Liver (tissue), 9 donors: Measurements from ENCODE around the gene MYO1F. TPM values are rescaled to one million over a fixed set of nuclear protein-coding genes. Genes with fewer than 3 reads are reported as not detected.

Source experiments
- DNase-seq: peaks from one replicate; pipeline ENCODE4 v3.0.0-alpha.2; 2017; ENCODE audit warnings: low spot score
- H3K27ac ChIP-seq, 2 donors: one replicate each; pipeline ENCODE4 v1.7.0; 2013; ENCODE audit warnings: inconsistent platforms in 2 of 2, low read length in 2 of 2, control low read depth in 1 of 2, low read depth in 1 of 2, mild to moderate bottlenecking in 1 of 2
- H3K27me3 ChIP-seq, 4 donors: one replicate each; pipeline versions ENCODE4 v1.6.1 to v1.7.0; 2013; ENCODE audit warnings: low read length in 3 of 4, inconsistent platforms in 1 of 4, mild to moderate bottlenecking in 1 of 4, moderate library complexity in 1 of 4; ENCODE audit not compliant: control insufficient read depth in 4 of 4, insufficient read depth in 4 of 4
- H3K36me3 ChIP-seq, 4 donors: one replicate each; pipeline versions ENCODE4 v1.6.1 to v1.7.0; 2013; ENCODE audit warnings: low read length in 3 of 4, mild to moderate bottlenecking in 3 of 4, low read depth in 1 of 4, moderate library complexity in 1 of 4; ENCODE audit not compliant: control insufficient read depth in 4 of 4, insufficient read depth in 3 of 4
- H3K4me1 ChIP-seq, 4 donors: one replicate each; pipeline versions ENCODE4 v1.6.1 to v1.7.0; 2013; ENCODE audit warnings: low read length in 3 of 4, mild to moderate bottlenecking in 3 of 4, moderate library complexity in 1 of 4; ENCODE audit not compliant: control insufficient read depth in 4 of 4, insufficient read depth in 4 of 4
- H3K4me3 ChIP-seq, 3 donors: one replicate each; pipeline versions ENCODE4 v1.6.1 to v1.7.0; 2013; ENCODE audit warnings: low read length in 3 of 3, control low read depth in 1 of 3, low read depth in 1 of 3, mild to moderate bottlenecking in 1 of 3
- H3K9ac ChIP-seq, 2 donors: one replicate each; pipeline ENCODE4 v1.7.0; 2013; ENCODE audit warnings: low read length in 2 of 2, mild to moderate bottlenecking in 2 of 2, moderate library complexity in 2 of 2, control low read depth in 1 of 2, low read depth in 1 of 2
- H3K9me3 ChIP-seq, 4 donors: one replicate each; pipeline versions ENCODE4 v1.6.1 to v1.7.0; 2013; ENCODE audit warnings: low read length in 3 of 4; ENCODE audit not compliant: control insufficient read depth in 4 of 4
- EGR1 ChIP-seq, 2 donors: IDR thresholded peaks; 2 replicates each; pipeline ENCODE4 v1.6.1; 2016 to 2018; ENCODE audit warnings: antibody characterized with exemption in 2 of 2, low read depth in 2 of 2
- FOXA1 ChIP-seq: IDR thresholded peaks from 2 replicates; pipeline ENCODE4 v1.6.1; 2016; ENCODE audit warnings: antibody characterized with exemption
- GABPA ChIP-seq, 2 donors: IDR thresholded peaks in 1 of 2; conservative IDR thresholded peaks in 1 of 2; 2 replicates each; pipeline ENCODE4 v1.6.1; 2016; ENCODE audit warnings: antibody characterized with exemption in 2 of 2, mild to moderate bottlenecking in 1 of 2, moderate library complexity in 1 of 2
- HNF4A ChIP-seq, 2 donors: conservative IDR thresholded peaks; 2 replicates each; pipeline ENCODE4 v1.6.1; 2016; ENCODE audit warnings: antibody characterized with exemption in 2 of 2, mild to moderate bottlenecking in 2 of 2
- HNF4G ChIP-seq: IDR thresholded peaks from 2 replicates; pipeline ENCODE4 v1.6.1; 2016; ENCODE audit warnings: antibody characterized with exemption
- JUND ChIP-seq, 2 donors: IDR thresholded peaks; 2 replicates each; pipeline ENCODE4 v1.6.1; 2016; ENCODE audit warnings: antibody characterized with exemption in 2 of 2
- NR2F2 ChIP-seq: IDR thresholded peaks from 2 replicates; pipeline ENCODE4 v1.6.1; 2016; ENCODE audit warnings: antibody characterized with exemption
- RAD21 ChIP-seq, 2 donors: IDR thresholded peaks; 2 replicates each; pipeline ENCODE4 v1.6.1; 2016; ENCODE audit warnings: antibody characterized with exemption in 2 of 2, mild to moderate bottlenecking in 2 of 2
- REST ChIP-seq: IDR thresholded peaks from 2 replicates; pipeline ENCODE4 v1.6.1; 2016; ENCODE audit warnings: antibody characterized with exemption, mild to moderate bottlenecking
- RXRA ChIP-seq, 2 donors: IDR thresholded peaks; 2 replicates each; pipeline ENCODE4 v1.6.1; 2017 to 2018; ENCODE audit warnings: antibody characterized with exemption in 2 of 2, mild to moderate bottlenecking in 1 of 2
- SP1 ChIP-seq: IDR thresholded peaks from 2 replicates; pipeline ENCODE4 v1.6.1; 2018; ENCODE audit warnings: antibody characterized with exemption, mild to moderate bottlenecking
- ZBTB33 ChIP-seq: IDR thresholded peaks from 2 replicates; pipeline ENCODE4 v1.6.1; 2016; ENCODE audit warnings: antibody characterized with exemption
- WGBS: extraction: QIAGEN DNeasy Blood & Tissue Kit; methylation state at CpG from one replicate; pipeline ENCODE4 v1.1.7; 2013; 5-methylcytosine and 5-hydroxymethylcytosine counted together
- polyA plus RNA-seq, 2 donors: library from polyadenylated mRNA; stranded (reverse) in 1 of 2; unstranded in 1 of 2; fragments of 200-250 nt in 1 of 2; fragments of >200 nt in 1 of 2; fragmentation: Nextera tagmentation in 1 of 2; extraction: Ambion mirVana in 1 of 2; gene quantifications; one replicate each; pipeline versions ENCODE4 v1.2.1 to v1.2.3, GENCODE V29; 2013 to 2015
- total RNA-seq, 2 donors: library from RNA; depleted of rRNA; stranded (reverse); fragments of >200 nt; gene quantifications; one replicate each; pipeline ENCODE4 v1.2.3, GENCODE V29; 2014
- TF ChIP-seq, protein P1 (sequence below): IDR thresholded peaks from 2 replicates; pipeline ENCODE4 v1.6.1; 2016; ENCODE audit warnings: antibody characterized with exemption
- TF ChIP-seq, protein P2 (sequence below): fragments of 150-350 bp; IDR thresholded peaks from 2 replicates; pipeline ENCODE4 v1.5.1; 2017; ENCODE audit warnings: improper control_type of control experiment, low read depth, low read length; ENCODE audit not compliant: missing input control
- TF ChIP-seq, protein P3 (sequence below): IDR thresholded peaks from 2 replicates; pipeline ENCODE4 v1.6.1; 2016; ENCODE audit warnings: antibody characterized with exemption
- donor health status: healthy.
- donor health status: healthy.
- donor health status: healthy.
- donor health status: healthy.
- donor health status: healthy.

MYO1F gene
- total and polyA plus RNA-seq, 4 donors = 6.1 to 20.4 (median 12.0) TPM

GRCh38 chr19:8558325-8558724 lies 18.9 kb downstream of the MYO1F start:
- Histone ChIP-seq H3K4me3 (no peak overlapping the region), H3K9ac (no peak overlapping the region), H3K27me3 (no peaks in the 10 kb centered on the region), H3K4me1 (no peaks in the 10 kb centered on the region), H3K36me3 (no peaks in the 10 kb centered on the region), H3K9me3 (no peaks in the 10 kb centered on the region), H3K27ac (no peak overlapping the region)
- WGBS = 77% methylated on average over 2 of the region's 2 CpGs
- DNase-seq = no peak
- TF ChIP-seq REST (no peak), JUND (IDR thresholded peaks at IDR 0.05) (no peak), GABPA (IDR thresholded peaks at IDR 0.05 in 1 of 2, conservative IDR thresholded peaks at IDR 0.05 in 1 of 2) (no peak), RXRA (IDR thresholded peaks at IDR 0.05) (no peak), NR2F2 (no peak), FOXA1 (no peak), HNF4G (no peak), HNF4A (conservative IDR thresholded peaks at IDR 0.05) (no peak), ZBTB33 (no peak), SP1 (no peak), RAD21 (IDR thresholded peaks at IDR 0.05) (no peak), EGR1 (IDR thresholded peaks at IDR 0.05; ENCODE audit: low read depth in 2 of 2) (no peak)
- TF ChIP-seq, protein P1, sequence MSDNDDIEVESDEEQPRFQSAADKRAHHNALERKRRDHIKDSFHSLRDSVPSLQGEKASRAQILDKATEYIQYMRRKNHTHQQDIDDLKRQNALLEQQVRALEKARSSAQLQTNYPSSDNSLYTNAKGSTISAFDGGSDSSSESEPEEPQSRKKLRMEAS = no peak
- TF ChIP-seq, protein P2, sequence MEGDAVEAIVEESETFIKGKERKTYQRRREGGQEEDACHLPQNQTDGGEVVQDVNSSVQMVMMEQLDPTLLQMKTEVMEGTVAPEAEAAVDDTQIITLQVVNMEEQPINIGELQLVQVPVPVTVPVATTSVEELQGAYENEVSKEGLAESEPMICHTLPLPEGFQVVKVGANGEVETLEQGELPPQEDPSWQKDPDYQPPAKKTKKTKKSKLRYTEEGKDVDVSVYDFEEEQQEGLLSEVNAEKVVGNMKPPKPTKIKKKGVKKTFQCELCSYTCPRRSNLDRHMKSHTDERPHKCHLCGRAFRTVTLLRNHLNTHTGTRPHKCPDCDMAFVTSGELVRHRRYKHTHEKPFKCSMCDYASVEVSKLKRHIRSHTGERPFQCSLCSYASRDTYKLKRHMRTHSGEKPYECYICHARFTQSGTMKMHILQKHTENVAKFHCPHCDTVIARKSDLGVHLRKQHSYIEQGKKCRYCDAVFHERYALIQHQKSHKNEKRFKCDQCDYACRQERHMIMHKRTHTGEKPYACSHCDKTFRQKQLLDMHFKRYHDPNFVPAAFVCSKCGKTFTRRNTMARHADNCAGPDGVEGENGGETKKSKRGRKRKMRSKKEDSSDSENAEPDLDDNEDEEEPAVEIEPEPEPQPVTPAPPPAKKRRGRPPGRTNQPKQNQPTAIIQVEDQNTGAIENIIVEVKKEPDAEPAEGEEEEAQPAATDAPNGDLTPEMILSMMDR = no peak
- TF ChIP-seq, protein P3, sequence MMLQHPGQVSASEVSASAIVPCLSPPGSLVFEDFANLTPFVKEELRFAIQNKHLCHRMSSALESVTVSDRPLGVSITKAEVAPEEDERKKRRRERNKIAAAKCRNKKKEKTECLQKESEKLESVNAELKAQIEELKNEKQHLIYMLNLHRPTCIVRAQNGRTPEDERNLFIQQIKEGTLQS = no peak

- Histone ChIP-seq H3K36me3 (peaks cover 0 to 2% (median 0%) of the 10 kb centered on the region in 4 donors), H3K4me1 (no peaks in the 10 kb centered on the region), H3K9me3 (no peaks in the 10 kb centered on the region), H3K4me3 (no peak overlapping the region), H3K9ac (no peak overlapping the region), H3K27ac (no peak overlapping the region), H3K27me3 (no peaks in the 10 kb centered on the region)
- DNase-seq = no peak
- WGBS = 80% methylated on average over 6 of the region's 6 CpGs
- no peak for TF ChIP-seq RAD21 (IDR thresholded peaks at IDR 0.05)
- no peak for TF ChIP-seq SP1
- no peak for TF ChIP-seq HNF4G
- TF ChIP-seq GABPA (IDR thresholded peaks at IDR 0.05 in 1 of 2, conservative IDR thresholded peaks at IDR 0.05 in 1 of 2) = no peak
- no peak for TF ChIP-seq ZBTB33
- TF ChIP-seq RXRA (IDR thresholded peaks at IDR 0.05) = no peak
- TF ChIP-seq, protein P3 = no peak
- TF ChIP-seq, protein P2 = no peak
- no peak for TF ChIP-seq NR2F2
Measured at GRCh38 chr19:8557642-8558238, 19.5 kb downstream of the MYO1F start.
